Endodermal cell (in vitro differentiated cells): ENCODE results near the gene LRP5. TPM values are rescaled to one million over a fixed set of nuclear protein-coding genes. Genes with fewer than 3 reads are reported as not detected.

Experiments
- DNase-seq: peaks from one replicate; pipeline ENCODE4 v3.0.0-alpha.2; 2017
- H3K27ac ChIP-seq: 2 replicates; pipeline ENCODE4 v1.5.1; 2013; ENCODE audit warnings: mild to moderate bottlenecking, low read depth, low read length, moderate library complexity
- H3K27me3 ChIP-seq: 2 replicates; pipeline ENCODE4 v1.6.1; 2013; ENCODE audit warnings: mild to moderate bottlenecking, low read length, moderate library complexity; ENCODE audit not compliant: insufficient read depth, control insufficient read depth, poor library complexity, severe bottlenecking
- H3K36me3 ChIP-seq: 2 replicates; pipeline ENCODE4 v1.7.0; 2013; ENCODE audit warnings: mild to moderate bottlenecking, low read length, moderate library complexity; ENCODE audit not compliant: control insufficient read depth, insufficient read depth
- H3K4me1 ChIP-seq: one replicate; pipeline ENCODE4 v1.7.0; 2013; ENCODE audit warnings: low read length; ENCODE audit not compliant: control insufficient read depth, insufficient read depth
- H3K4me3 ChIP-seq: 2 replicates; pipeline ENCODE4 v1.5.1; 2013; ENCODE audit warnings: mild to moderate bottlenecking, low read length, moderate library complexity
- H3K9ac ChIP-seq: 2 replicates; pipeline ENCODE4 v1.6.1; 2013; ENCODE audit warnings: mild to moderate bottlenecking, low read length, moderate library complexity; ENCODE audit not compliant: poor library complexity, severe bottlenecking; ENCODE audit errors: extremely low read depth
- H3K9me3 ChIP-seq: 2 replicates; pipeline ENCODE4 v1.6.1; 2013; ENCODE audit warnings: mild to moderate bottlenecking, low read length, moderate library complexity; ENCODE audit not compliant: control insufficient read depth
- H3K27ac Mint-ChIP-seq: 2 replicates; pipeline ENCODE4 v1.8.0; 2020; ENCODE audit warnings: mixed read lengths
- H3K27me3 Mint-ChIP-seq: 2 replicates; pipeline ENCODE4 v1.8.0; 2021; ENCODE audit warnings: mild to moderate bottlenecking, mixed read lengths; ENCODE audit not compliant: insufficient read depth
- H3K36me3 Mint-ChIP-seq: 2 replicates; pipeline ENCODE4 v1.8.0; 2020; ENCODE audit warnings: low read depth, mixed read lengths
- H3K4me1 Mint-ChIP-seq: 2 replicates; pipeline ENCODE4 v1.8.0; 2020; ENCODE audit warnings: mixed read lengths
- H3K4me3 Mint-ChIP-seq: 2 replicates; pipeline ENCODE4 v1.8.0; 2020; ENCODE audit warnings: mild to moderate bottlenecking, moderate library complexity, mixed read lengths
- H3K9me3 Mint-ChIP-seq: 2 replicates; pipeline ENCODE4 v1.8.0; 2020; ENCODE audit warnings: mild to moderate bottlenecking, mixed read lengths
- CTCF ChIP-seq: fragments of 200-600 bp; sonication (generic); conservative IDR thresholded peaks from 2 replicates; pipeline ENCODE4 v1.5.0; 2021; ENCODE audit warnings: antibody characterized with exemption, mild to moderate bottlenecking
- WGBS, 2 experiments: methylation state at CpG; one replicate each; pipeline versions ENCODE4 v1.1.5 to v1.1.7; 2013; ENCODE audit warnings: missing lambda C conversion rate in 2 of 2, mixed read lengths in 1 of 2; ENCODE audit not compliant: insufficient coverage in 1 of 2, insufficient read length in 1 of 2; 5-methylcytosine and 5-hydroxymethylcytosine counted together
- total RNA-seq, 2 donors: library from RNA; stranded (reverse); fragmentation: NEBNext Ultra II Directional in 1 of 2; extraction: Animal tissue kit (Norgen Biotek cat#: 25700) in 1 of 2; gene quantifications; 2 replicates in 1 of 2; 3 replicates in 1 of 2; pipeline ENCODE4 v1.2.1, GENCODE V29; 2021

Gene LRP5
- total RNA-seq, 2 donors from 2014 or later: 58.2 to 64.1 TPM

GRCh38 chr11:68467201-68467834 lies 154.9 kb downstream of the LRP5 start:
- Mint-ChIP-seq H3K27ac (no peak overlapping the region), H3K4me3 (no peak overlapping the region), H3K36me3 (peaks cover 22% of the 10 kb centered on the region), H3K27me3 (no peaks in the 10 kb centered on the region), H3K9me3 (peaks cover 4% of the 10 kb centered on the region), H3K4me1 (peaks cover 48% of the 10 kb centered on the region)
- no peaks in the 10 kb centered on the region for H3K27me3 ChIP-seq
- H3K4me3 ChIP-seq: no peak overlapping the region
- DNase-seq: no peak
- no peak overlapping the region for H3K9ac ChIP-seq
- 92 to 95% methylated on average over 8 of the region's 8 CpGs for WGBS, 2 experiments
- TF ChIP-seq CTCF: no peak
- peaks cover 14% of the 10 kb centered on the region for H3K4me1 ChIP-seq
- peaks cover 9% of the 10 kb centered on the region for H3K9me3 ChIP-seq
- peaks cover 23% of the 10 kb centered on the region for H3K36me3 ChIP-seq
- H3K27ac ChIP-seq: no peak overlapping the region

DNA sequence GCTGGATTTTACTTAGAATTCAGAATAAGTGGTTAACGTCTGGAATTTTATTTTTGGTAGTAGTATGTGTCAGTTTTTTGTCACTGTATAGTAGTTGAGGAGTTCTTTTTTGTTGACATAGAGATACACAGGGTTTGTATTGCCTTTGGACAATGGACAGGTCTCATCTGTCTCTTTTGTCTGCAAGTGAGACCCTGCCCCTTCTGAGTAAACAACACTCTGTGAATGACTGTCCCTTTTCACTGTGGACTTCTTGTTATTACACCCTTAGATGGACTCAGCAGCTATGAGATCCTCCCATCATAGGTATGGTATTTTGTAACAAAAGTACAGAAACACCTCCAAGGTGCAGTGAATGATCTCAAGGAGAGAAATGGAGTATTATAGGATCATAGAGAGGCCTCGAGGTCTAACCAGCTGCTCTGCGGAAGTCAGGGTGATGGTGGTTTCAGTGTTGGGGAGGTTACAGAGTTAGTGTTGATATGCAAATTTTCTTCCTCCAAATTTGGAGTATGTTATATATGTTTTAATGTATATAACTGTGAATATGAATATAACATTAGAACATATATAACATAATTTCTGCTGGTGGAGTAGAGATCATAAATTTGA lies 155.9 kb downstream of the LRP5 start:
- H3K9me3 ChIP-seq: peaks cover 18% of the 10 kb centered on the region
- Mint-ChIP-seq H3K27ac (no peak overlapping the region), H3K4me1 (peaks cover 42% of the 10 kb centered on the region), H3K27me3 (no peaks in the 10 kb centered on the region), H3K4me3 (no peak overlapping the region), H3K9me3 (peaks cover 4% of the 10 kb centered on the region), H3K36me3 (peaks cover 32% of the 10 kb centered on the region)
- TF ChIP-seq CTCF: no peak
- peaks cover 26% of the 10 kb centered on the region for H3K36me3 ChIP-seq
- WGBS, 2 experiments: 87 to 88% methylated on average over 3 of the region's 3 CpGs
- no peak for DNase-seq
- H3K27ac ChIP-seq: no peak overlapping the region
- no peaks in the 10 kb centered on the region for H3K27me3 ChIP-seq
- peaks cover 13% of the 10 kb centered on the region for H3K4me1 ChIP-seq
- H3K9ac ChIP-seq: no peak overlapping the region
- H3K4me3 ChIP-seq: peak overlapping the region; percentile 52

- peak overlapping the region; percentile 52 for H3K4me3 ChIP-seq
- Mint-ChIP-seq H3K27ac (no peak overlapping the region), H3K27me3 (no peaks in the 10 kb centered on the region), H3K4me3 (no peak overlapping the region), H3K36me3 (peaks cover 37% of the 10 kb centered on the region), H3K4me1 (peaks cover 42% of the 10 kb centered on the region), H3K9me3 (peaks cover 4% of the 10 kb centered on the region)
- peaks cover 22% of the 10 kb centered on the region for H3K9me3 ChIP-seq
- 92% methylated on average over 2 of the region's 2 CpGs; no CpG with 5 or more reads in 1 of the 2 experiments for WGBS, 2 experiments
- no peak for DNase-seq
- H3K4me1 ChIP-seq: peaks cover 10% of the 10 kb centered on the region
- TF ChIP-seq CTCF: no peak
- no peak overlapping the region for H3K27ac ChIP-seq
- no peaks in the 10 kb centered on the region for H3K27me3 ChIP-seq
- H3K36me3 ChIP-seq: peaks cover 29% of the 10 kb centered on the region
- H3K9ac ChIP-seq: no peak overlapping the region
Measured at GRCh38 chr11:68469122-68469521, 156.7 kb downstream of the LRP5 start.
